Stomach (tissue), 4 donors: ENCODE measurements around the gene SLC38A5.

ENCODE experiments used
- EP300 ChIP-seq: sonication (generic); formaldehyde crosslinking; IDR thresholded peaks from one replicate; pipeline ENCODE4 v1.6.1; 2017; ENCODE audit warnings: antibody characterized with exemption
- POLR2A ChIP-seq, 4 donors: fragments of 450-650 bp; IDR thresholded peaks; one replicate each; pipeline ENCODE4 v1.6.1; 2016; ENCODE audit warnings: antibody characterized with exemption in 4 of 4, control low read depth in 2 of 4, mild to moderate bottlenecking in 1 of 4, moderate library complexity in 1 of 4
- POLR2AphosphoS5 ChIP-seq, 3 donors: sonication (generic); formaldehyde crosslinking; IDR thresholded peaks; one replicate each; pipeline ENCODE4 v1.6.1; 2016; ENCODE audit warnings: antibody characterized with exemption in 3 of 3
- TF ChIP-seq, protein P1 (sequence below), 7 experiments: fragments of 450-650 bp in 4 of 7; fragments of 200-600 bp in 3 of 7; sonication (generic) in 3 of 7; IDR thresholded peaks; one replicate each; pipeline ENCODE4 v1.5.1; 2016 to 2019; ENCODE audit warnings: antibody characterized with exemption in 7 of 7, control low read depth in 2 of 7, mild to moderate bottlenecking in 1 of 7

DNA sequence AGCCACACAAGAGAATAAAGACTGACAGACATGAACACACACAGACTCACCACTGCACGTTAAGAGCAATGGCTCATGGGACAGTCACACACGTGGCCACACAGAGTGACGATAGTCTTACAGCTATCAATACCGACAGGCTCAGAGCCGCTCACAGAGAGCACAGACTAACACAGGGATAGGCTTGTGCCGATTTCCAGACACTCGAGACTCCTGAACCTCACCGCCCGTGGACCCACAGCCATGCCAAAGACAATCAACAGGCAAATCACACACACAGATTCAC is 716 bp upstream of the SLC38A5 start:
- TF ChIP-seq POLR2A (IDR thresholded peaks at IDR 0.05) (no peak), EP300 (no peak), POLR2AphosphoS5 (IDR thresholded peaks at IDR 0.05) (no peak)
- TF ChIP-seq, protein P1, sequence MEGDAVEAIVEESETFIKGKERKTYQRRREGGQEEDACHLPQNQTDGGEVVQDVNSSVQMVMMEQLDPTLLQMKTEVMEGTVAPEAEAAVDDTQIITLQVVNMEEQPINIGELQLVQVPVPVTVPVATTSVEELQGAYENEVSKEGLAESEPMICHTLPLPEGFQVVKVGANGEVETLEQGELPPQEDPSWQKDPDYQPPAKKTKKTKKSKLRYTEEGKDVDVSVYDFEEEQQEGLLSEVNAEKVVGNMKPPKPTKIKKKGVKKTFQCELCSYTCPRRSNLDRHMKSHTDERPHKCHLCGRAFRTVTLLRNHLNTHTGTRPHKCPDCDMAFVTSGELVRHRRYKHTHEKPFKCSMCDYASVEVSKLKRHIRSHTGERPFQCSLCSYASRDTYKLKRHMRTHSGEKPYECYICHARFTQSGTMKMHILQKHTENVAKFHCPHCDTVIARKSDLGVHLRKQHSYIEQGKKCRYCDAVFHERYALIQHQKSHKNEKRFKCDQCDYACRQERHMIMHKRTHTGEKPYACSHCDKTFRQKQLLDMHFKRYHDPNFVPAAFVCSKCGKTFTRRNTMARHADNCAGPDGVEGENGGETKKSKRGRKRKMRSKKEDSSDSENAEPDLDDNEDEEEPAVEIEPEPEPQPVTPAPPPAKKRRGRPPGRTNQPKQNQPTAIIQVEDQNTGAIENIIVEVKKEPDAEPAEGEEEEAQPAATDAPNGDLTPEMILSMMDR (IDR thresholded peaks at IDR 0.05), result no peak
